KG1 (cell line): ENCODE data around the gene WNT11.
A peak's percentile ranks its signal among the peaks of the same experiment; 100 is the strongest.

ENCODE experiments used
- DNase-seq: peaks from one replicate; lab custom pipeline; 2025; lab: John Stamatoyannopoulos, UW

WNT11 gene

DNA sequence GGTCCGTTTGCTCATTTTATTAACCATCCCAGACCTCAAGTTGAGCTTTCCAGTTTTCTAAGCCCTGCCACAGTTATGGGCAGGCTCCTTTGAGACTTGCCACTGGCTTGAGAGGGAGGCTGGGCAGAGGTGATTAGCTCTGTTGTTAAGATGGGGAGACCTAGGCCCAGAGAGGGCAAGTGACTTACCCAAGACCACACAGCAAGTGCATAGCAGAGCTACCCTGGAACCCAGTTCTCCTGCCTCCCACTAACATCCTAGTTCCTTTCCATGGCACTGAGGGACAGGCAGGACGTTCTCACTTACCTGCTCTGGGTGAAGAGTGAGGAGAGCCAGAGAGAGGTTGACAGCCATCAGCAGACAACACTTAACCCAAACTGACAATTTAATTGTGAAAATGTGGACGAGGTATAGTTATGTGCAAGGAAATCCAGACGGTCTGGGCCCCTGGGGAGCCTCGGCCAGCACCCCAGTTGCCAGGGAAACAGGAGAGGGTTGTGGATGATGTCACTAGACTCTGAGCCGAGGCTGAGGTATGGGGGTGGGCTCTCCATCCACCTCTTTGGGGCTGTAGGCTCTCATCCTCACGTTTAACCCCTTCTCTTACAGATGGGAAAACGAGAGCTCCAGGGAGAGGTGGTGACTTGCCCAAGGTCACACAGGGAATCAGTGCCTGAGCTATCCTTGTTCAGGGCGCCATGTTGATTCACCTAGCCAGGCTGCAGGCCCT is 12.3 kb upstream of the WNT11 start:
- DNase-seq, result no peak

DNA sequence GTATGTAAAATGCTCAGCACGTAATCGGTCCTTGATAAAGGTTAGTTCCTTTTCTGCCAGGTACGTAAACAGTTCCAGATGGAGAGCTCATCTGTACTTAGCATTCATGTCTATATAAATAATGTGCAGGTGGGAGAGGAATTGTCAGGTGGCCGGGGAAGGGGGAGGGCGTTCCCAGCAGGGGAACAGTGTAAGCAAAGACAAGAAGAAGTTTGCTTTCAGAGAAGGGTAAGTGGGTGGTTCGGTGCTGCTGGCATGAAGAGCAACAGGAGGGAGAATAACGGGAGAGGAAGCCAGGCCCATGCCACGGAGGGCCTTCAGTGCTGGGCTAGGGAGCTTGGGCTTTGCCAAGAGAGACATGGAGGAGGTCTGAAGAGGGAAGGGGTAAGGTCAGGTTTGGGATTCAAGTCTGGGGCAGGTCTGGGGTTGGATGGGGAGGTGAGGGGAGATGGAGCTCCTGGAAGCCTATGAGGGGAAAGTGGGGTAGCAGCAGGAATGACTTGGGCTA is 11.4 kb upstream of the WNT11 start:
- DNase-seq, result no peak

DNA sequence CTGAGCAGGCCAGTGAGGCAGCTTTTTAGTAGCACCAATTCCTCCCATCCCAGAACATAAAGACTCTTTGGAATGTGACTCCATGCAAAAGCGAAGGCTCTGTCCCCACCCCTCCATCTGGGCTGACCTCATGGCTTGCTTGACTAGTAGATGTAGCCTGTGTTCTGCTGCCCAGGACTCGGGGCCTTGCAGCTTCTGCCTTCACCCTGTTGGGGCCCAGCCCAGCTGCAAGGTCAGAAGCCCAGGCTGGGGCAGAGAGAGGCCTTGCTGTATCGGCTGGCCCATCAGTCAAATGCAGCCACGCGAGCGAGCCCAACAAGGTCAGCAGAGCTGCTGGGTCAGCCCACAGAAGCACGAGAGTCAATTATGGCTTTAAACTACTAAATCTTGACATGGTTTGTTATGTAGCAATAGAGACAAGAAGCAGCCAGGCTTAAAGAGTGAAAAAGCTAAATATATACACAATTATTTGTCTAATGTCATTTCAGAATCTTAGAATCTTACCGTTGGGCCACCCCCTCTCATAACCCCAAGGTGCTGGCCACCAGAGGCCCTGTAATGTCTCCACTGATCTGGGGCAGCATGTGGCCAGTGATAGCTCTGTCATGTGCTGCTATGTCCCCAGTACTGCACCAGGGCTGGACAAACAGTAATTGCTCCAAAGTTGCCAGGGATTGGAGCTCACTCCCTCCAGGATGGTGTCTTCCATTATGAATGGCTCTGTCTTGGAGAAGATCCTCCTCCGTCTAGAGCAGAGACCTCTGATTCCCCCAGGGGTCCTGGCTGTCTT is 10.4 kb upstream of the WNT11 start:
- no peak for DNase-seq

DNA sequence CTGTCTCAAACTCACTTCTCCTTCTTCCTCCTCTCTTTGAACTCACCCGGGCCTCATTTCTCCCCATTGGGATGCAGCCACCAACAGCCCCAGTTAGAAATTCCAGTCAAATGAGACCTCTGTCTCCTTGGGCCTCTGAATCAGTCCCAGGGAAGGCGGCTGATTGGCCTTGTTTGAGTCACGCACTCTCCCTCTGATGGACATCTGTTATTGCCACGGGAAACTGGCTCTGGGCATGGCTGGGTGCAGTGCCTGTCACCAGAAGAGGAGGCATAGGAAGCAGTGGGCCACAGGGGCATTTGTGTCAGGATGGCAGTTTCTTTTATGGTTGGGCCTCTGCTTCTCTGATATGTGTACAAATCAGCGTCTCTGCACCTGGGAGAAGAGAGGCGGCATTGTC is 9.6 kb upstream of the WNT11 start:
- DNase-seq, result no peak

DNA sequence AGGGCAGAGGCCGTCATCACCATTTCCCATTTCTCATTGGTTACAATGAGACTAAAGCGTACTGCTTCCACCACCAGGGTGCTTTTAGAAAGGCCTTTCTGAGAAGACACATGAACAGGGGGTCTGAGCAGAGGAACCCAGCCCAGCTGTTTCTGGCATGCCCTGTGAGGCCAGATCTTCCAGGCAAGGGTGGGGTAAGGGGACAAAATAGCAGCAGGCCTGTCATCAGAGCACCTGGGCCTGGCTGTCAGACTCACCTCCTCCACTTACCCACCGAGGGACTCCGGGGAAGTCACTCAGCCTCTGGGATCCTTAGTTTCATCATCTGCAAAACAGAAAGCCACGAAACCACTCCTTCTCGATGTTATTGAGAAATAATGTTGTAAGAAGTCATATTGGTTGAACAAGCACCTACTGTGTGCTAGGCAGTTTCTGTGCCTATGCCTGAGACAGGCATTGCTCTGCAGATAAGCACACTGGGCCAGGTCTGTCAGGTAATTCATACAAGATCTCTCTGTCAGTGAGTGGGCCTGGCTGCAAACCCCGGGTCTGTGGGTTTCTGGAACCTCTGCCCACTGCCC is 8.8 kb upstream of the WNT11 start:
- DNase-seq, result no peak

DNA sequence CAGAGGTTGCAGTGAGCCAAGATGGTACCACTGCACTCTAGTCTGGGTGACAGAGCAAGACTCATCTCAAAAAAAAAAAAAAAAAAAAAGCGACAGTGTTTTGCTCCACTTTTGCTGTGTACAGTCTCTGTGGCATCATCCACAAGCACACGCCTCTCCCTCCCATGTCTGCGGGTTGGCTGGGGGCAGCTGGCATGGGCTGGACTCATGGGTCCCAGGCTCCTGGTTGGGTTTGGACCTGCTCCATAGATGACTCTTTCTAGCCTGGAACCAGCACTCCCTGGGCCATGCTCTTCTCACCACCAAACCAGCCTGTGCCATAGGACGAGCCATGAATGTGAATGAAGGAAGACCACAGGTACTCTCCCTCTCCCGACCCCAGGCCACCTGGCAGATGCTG is 7.9 kb upstream of the WNT11 start:
- no peak for DNase-seq

DNA sequence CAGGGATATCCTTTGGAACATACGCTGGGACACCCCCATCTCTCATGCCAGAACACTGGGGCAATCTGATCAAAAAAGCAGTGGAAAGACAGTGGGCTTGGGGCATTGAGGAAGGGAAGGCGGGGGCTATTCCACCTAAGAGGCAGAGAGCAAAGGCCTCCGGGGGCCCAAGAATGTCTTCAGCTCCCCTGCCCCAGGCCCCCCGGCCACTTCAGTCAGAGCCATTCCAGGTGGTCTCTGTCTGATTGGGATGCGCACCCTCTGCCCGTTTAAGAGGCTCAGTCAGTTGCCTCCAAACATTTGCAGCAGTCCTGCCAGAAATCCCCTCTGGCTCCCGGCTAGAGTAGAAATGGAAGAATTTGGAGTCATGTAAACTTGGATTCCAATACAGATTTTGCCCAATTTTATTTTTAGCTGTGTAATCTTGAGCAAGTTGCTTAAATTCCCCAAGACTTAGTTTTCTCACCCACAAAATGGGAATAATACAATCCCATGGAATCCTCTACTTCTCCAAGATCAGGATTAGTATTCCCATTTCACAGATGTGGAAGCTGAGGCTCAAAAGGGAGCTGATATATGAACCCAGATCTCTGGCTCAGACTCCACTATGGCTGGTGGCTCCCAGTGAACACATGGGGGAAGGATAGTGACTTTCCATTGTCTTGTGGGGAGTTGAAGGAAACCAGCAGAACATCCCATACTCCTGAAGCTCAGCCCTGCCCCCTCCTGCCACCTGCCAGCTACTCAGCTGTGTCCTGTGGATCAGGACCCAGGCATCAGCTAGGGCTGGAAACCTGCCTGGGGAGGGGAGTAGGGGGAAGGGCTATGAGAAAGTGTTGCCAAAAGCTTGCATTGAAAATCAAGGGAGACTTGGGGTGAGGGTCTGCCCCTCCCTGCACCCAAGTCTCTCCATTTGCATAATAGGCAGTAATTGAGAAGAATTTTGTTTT is 6.1 kb upstream of the WNT11 start:
- DNase-seq, result no peak

DNA sequence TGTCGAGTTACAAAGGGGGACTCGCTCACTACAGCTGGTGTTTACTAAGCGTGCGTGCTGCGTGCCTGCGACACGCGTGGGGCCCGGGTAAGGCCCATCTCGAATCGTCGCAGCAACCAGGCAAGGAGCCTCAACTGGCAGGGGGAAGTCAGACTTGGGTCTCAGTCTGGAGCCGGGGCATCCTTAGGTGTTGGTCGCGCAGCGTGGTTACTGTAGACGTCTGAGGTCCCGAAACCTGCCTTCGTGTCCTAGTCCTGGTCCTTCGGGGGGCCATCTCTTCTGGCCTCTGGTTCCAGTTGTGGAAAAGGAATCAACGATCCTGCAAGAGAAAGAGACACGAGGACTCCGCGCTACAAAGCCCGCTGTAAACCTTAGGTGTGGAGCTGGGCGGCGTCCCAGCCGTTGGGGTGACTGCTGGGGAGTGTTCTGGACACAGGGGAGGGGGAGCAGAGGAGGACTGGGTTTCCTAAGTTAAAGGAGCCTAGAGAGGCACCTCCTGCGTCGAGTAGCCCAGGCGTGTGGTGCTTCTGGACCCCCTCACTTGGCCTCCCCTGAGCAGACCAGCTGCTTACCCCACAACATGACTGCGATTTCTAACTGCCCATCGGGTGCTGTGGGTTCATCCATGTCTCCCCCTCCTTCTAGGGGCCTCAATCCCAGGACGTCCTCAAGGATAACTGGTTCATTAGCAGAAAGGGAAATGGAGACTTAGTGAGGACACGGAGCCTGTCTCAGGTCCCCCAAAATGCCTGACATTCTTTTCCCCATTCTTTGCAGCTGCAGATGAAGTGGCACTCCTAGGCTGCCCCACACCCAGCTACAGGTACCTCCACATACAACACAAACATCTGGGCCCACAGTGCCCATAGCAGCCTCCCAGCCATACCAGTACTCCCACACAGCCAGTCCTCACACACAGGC is 4.9 kb upstream of the WNT11 start:
- no peak for DNase-seq

DNA sequence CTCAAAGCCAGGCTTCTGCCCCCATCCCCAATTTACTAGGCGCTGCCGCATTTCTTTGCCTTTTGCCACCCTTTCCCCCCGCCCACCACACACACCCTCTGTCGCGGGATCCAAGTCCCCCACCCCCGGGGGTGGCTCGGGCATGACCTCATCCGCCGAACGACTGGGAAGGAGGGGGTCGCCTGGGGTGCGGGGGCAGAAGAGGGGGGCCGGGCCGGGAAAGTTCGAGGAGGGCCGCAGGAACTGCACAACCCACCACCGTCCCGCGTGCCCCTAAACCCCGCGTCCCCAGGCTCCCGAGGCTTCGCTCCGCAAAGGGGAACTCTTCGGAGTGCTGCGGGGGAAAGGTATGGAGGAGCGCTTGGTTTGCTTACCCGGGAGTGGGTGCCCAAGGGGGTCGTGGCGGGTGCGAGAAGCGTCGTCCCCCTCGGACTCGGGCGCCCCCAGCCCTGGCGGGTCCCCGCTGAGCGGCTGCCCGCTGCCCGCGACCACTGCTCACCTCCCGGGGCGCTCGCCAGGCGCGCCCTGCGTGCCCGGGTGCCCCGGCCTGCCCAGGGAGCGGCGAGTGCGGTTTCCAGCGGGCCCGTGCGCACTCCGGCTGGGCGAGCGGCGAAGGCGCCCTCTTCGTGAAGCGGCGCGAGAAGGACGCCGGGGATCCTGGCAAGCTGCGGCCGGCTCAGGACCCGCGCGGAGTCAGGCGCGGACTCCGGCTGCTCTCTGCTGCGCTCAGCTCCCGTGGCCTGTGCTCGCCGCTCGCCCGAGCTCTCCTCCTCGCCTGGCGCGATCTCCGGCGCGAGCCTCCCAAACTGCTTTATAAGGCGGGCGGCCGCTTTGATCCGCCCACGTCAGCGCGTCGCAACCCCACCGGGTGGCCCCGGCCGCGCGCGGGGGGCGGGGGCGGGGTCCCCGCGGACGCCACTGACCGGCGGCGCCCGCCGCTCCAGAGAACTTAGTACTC is 4.0 kb upstream of the WNT11 start:
- DNase-seq, result peak; percentile 53

DNA sequence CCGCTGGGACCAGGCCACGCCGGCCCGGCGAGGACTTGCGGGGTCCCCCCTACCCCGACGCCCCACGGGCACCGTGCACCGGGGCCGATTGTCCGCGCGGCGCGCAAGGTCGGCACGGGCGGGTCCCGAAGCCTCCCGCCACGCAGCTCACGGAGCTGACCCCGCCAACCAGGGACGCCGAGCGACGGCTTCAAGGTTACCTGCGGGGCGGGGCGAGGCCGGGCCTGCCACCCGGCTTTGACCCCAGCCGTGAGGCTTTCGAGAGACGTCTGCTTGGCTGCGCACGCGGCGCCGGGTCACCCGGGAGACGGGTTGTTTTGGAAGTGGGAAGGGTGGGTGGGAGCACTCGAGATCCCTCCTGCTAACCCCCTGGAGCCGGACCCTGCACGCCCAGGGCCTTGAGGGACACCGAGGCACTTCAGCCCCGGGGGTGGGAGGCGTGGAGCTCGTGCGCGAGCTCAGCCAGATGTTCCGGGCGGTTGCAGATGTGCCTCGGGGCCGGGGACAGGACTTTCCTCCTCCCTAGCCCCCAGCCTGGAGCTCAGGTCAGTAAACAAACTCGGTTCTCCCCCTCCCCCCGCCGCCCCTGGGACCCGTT is 3.2 kb upstream of the WNT11 start:
- no peak for DNase-seq

DNA sequence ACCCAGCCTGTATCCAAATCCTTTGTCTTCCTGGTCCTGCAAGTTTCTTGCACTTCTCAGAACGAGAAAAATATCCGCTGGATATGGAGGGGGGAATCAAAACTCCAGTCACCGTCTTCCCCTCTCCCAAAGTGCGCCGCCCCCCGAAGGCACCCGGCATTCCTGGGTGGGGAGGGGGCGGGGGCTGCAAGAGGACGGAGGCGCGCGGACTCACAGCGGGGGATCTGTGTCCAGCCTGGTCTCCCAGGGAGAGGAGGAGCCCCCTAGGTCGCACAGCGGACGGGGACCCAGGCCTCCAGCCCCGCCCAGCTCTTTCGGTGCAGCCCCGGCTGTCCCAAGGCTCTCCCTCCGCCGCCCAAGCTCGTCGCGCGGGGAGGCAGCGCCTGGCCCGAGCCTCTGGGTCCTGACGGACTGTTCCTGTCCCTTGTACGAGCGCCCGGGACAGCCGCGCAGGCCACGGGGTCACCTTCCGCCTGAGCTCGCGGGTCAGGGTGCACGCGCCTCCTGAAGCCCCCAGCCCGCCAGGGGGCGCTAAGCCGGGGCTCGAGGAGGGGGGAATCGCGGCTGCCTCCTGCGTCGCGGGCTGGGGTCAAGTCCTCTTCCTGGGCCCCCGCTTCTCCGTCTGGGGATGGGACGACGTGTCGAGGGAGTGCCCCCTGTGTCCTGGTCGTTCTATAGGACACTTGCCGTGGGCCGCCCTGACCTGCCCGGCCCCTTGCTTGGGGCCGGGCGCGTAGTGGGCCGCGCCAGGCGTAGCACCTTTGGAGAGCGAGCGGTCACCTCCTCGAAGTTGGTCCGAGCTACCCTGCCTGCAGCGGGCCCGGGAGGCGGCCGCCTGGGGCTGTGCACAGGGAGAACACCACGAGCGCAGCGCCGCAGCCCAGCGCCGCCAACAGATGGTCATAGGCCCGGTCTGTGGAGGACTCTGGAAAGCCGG is 2.4 kb upstream of the WNT11 start:
- peak; percentile 92 for DNase-seq

DNA sequence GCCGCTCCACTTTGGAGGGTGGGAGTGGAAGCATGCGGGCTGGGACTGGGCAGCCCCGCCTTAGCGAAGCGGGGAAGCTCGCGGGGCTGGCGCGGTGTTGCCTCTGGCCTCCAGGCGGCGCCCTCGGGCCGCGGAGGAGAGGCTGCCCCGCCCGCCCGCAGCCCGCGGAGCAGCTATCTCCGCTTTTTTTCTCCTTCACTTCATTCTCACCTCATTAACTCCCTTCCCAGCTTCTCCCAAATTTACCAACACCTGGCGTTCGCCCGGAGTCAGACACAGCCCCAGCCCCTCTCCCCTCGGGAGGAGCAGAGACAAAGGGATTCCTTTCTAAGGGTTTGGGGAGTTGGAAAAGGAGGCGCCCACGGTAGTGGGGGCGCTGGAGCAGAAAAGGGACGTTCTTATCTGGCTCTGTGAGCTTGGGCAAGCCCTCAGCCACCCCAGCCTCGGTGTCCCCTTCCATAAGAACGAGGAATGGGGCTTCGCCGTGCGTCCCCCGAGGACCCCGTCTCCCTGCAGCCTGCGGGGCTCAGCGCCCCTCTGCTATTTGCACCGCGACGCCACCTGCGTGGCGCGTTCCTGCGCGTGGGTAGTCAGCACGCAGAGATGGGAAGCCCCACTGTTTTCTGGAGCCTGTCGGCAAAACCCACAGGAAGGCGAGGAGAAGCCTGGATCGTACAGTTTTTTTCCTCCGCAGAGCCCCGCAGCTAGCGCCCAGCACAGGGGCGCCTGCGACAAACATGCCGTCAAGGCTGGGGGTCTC is 1.5 kb upstream of the WNT11 start:
- peak; percentile 74 for DNase-seq

DNA sequence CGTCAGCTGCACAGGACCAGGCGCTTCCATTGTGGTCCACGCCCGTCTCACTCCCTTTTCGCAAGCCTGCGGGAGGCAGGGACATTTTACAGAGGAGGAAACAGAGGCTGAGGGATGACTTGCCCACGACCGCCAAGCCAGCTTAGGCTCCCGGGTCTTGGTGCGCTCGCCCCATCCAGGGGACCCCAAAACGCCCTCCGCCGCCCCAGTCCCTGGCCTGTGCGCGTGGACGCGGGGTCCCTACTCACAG is 300 bp downstream of the WNT11 start:
- no peak for DNase-seq

DNA sequence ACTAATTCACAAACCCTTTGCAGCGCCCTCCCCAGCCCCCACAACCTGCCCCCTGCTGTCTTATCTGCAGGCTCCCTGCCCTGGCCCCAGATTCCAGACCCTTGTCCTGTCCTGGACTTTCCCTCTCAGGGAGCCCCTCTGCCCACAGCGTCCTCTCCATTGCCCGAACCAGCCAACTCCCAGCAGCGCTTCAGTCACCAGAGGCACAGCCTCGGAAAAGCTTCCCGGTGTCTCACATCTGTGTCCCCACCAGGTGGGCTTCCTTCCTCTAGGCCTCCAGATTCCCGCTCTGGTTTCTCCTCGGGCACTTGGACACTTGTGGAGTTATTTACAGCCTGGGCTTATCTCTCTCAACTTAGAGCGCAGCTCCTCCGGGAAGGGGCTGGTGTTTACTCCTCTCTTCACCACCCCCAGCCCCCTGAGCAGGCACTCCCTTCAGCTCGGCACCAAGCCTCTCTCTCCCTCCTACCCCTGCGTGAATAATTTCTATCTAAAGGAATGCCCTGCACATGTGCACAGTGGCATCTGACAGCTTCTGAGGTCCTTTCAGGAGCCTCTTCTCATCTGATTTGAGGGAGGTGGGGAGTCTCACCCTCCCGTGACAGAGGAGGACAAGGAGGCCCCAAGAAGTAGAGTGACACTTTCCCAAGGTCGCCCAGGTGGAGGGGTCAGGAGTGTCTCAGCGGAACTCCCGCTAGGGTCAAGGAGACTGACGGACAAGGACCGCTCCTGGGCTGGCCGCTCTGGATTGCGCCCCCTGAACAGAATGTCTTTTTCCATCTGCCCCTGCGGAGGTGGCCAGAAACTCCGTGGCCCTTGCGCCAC is 838 bp downstream of the WNT11 start:
- no peak for DNase-seq

DNA sequence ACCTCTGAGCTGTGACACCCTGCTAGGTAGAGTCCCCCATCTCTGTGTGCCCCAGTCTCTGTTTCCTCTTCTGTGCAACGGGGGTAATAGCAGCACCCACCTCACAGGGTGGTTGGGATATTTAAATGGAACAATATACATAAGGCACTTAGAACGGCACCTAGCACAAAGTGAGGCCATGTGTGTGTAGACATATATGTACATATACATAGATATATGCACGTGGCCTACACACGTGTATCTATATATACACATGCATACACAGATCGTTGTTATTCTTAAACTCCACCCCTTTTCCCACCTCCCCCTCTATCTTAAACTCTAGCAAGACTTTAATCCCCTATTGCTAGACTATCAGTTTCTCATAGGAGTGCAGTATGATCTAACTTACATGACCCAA is 2.4 kb downstream of the WNT11 start:
- DNase-seq, result no peak

DNA sequence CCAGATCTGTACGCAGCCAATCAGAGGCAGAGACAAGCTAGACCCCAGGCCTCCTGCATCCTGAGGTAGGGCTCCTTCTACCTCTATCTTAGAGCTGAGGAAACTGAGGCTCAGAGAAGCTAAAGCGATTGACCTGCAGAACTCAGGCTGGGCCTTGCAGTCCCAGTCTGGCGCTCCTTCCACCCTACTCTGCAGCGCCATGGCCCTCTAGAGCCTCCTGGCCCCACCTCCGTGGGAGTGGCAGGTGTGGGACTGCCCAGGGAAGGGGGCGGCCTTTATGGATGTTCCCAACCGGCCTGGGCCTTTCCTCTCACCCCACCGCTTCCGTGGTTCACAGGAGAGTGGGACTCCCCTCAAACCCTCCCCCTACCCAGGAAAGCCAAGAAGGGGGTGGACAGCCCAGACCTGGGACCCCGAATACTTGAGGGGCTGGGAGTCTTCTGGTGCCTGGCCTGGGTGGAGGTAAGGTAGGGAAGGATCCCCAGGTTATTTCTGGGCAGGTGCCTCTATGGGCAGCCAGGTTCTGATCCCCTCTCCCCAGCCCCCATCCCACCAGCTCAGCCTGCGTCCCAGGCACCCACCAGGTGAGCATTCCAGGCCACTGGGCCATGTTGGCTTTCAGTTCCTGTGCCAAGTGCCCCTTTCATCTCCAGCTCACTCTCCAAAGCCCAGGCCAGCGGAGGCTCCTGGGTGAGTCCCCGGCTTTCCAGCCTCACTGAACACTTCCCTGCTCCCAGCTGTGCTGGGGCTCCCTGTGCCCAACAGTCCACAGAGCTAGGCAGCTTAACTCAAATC is 3.0 kb downstream of the WNT11 start:
- no peak for DNase-seq
